Measurements from ENCODE around the gene PRR15L. TPM values are rescaled to one million over a fixed set of nuclear protein-coding genes. Genes with fewer than 3 reads are reported as not detected.

PRR15L gene
- total and polyA plus RNA-seq, 2 of the 8 experiments (the other 6 are each of a cell fraction or from before 2014, with no cell fraction given) = 0.26 to 1.1 TPM

DNA sequence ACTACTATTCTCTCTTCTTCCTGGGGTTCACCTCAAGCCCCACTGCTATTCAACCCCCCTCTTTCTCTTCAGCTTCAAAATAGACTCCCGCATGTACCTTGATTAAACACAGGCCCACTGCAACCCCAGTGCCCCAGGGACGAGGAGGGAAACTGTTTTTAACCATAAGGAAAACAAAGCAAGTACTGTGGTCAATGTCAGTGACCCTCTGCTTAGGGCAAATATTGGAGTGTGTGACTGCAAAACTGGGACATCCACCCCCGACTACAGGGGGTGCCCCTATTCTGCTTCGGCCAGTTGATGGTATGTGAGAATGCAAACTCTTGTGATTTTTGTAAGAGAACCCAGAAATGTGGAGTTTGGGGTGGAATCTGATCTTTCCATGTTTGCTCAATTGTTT lies 25.8 kb downstream of the PRR15L start (continued):
- no peak for TF ChIP-seq ATF2 (IDR thresholded peaks at IDR 0.05; ENCODE audit: low read length)
- TF ChIP-seq, protein P1, sequence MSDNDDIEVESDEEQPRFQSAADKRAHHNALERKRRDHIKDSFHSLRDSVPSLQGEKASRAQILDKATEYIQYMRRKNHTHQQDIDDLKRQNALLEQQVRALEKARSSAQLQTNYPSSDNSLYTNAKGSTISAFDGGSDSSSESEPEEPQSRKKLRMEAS (IDR thresholded peaks at IDR 0.05) = no peak
- TF ChIP-seq RNF2 (IDR thresholded peaks at IDR 0.05; ENCODE audit: borderline replicate concordance, low read depth, low read length, missing control alignments, poor library complexity, severe bottlenecking) = no peak
- no peak for TF ChIP-seq EZH2 (IDR thresholded peaks at IDR 0.05; ENCODE audit: low read depth, low read length, severe bottlenecking)
- TF ChIP-seq SRF (IDR thresholded peaks at IDR 0.05; ENCODE audit: low read depth, low read length) = no peak

Data from H1 (cell line).